Measurements from ENCODE around the gene PDZD2.
"Not testable (repeated sequence)": the region's sequence is repeated elsewhere in the genome, so short reads cannot be mapped to it uniquely, and the experiment has no call there.

Gene PDZD2

DNA sequence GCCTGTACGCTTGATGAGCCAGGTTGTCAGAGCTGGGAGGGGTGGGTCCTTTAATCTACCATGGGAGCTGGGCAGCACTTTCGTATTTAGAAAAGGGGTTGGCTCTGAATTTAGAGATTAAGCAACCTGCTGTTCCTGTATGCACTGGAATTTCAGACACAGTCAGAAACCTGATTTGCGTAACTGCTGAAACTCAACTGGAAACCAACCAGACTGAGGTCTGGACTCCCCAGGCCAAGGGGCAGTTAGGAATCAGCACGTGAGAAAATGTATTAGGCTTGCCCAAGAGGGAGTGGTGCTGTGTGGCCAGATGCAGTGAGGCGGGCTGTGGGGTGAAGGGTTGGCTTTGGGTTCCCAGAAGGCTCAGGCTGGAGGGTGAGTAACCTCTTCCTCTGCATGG lies 300.2 kb downstream of the PDZD2 start:
- DNase-seq = no peak

DNA sequence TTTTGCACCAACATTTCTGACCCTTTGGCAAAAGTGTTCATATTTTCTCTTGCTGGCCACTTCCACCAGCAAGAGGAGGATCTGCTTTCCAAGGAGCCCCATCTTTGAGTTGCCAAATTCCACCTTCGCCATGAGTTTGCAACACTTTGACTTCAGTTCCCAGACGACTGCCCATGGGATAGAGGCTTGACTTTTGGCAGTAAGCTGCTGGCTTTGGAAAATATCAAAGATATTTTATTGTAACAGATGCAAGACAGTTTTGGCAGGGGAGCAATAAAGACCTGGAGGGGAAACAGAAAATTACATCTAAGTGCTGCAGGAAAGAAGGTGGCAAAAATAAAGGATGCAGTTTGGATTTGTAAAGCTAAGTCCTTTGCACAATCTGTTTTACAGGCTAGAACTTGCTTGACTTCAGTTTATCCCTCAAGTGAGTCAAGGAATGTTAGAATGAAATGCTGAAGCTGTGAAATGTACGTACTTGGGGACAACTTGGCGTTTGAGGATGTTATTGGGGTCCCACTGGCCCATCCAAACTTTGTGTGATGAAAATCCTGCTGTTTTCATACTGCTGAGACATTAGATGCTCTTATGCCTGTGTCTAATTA lies 302.3 kb downstream of the PDZD2 start:
- DNase-seq = no peak

DNA sequence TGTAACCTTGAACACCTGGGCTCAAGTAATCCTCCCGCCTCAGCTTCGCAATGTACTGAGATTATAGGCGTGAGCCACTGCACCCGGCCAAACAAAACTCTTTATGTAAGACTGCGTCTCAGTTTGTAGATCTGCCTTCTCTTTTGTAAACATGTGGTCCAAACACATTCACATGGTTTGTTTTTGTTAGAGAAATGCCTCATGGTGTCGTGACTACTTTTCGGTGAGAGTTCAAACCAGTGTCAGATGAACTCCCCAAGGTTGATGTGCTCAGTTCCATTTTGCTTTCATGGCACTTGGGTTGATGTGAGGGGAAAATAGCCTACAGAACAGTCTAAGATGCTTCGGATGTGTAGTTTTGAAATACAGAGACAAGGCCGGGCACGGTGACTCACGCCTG lies 303.6 kb downstream of the PDZD2 start:
- no peak for DNase-seq

DNA sequence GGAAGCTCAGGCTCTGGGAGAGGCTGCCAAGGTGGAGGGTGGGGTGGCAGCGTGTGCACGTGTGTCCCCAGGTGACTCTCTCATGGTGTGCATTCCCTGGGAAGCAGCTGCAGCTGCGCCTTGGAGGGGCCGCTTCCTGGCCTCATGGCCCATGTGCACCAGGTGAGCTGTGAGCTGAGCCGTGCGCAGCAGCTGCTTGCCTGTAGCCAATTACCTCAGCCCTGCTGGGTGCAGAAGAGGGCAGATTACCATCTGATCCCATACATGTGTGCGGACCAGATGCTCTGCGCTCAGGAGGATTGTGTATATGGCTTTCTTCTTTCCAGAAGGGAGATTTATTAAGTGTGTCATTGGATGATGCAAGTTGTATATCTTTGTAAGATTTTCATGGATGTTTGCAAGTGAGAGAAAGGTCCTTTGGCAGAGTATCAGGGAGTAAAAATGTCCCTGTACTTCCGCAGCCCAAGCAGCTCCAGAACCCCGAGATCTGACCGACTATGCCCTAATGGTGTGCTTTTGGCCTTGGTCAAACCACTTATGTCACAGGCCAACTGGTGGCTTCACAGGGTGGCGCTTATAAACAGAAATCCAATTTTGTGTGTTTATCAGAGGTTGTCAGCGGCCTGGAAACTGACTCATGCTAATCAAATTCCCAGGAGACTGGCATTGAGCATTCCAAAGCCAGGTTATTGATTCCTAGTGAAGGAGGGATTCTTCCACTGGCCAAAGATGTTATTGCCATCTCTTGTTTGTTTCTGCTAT lies 305.9 kb downstream of the PDZD2 start:
- peak; percentile 92 for DNase-seq

DNA sequence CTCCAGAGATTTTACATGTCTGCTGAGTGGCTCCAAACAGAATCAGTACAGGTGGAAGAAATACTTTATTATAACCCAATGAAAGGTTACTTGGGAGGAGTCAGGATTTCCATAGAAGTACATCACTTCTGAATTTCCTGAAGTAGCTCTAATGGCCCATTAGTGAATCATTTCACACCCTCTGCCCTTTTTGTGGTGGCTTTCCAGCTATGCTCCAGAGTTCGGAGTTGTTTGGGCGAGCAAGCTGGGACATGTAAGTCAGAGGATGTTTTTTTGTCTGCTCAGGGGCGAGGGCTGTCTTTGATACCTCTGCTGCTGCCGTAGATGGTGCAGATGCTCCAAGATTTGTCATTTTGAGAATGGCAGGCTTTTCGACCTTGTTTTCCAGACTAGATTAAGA lies 309.1 kb downstream of the PDZD2 start:
- peak; percentile 60 for DNase-seq

DNA sequence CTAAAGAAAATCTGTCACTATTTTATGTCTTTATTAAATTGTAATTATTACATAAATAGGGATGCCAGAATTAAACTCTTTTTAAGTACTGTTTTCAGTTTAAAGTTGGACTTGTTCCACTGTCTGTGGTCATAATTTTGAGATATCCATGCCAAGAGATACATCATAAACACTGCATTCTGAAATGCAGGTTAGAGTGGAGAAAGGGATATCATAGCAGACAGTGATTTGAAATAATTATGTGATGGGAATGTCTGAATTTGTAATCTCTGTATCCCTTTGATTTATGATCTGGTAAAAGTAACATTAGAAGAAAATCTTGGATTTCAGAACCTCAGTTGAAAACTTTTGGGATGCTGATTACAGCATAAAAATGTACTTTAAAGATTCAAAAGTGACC lies 313.1 kb downstream of the PDZD2 start:
- DNase-seq = no peak

DNA sequence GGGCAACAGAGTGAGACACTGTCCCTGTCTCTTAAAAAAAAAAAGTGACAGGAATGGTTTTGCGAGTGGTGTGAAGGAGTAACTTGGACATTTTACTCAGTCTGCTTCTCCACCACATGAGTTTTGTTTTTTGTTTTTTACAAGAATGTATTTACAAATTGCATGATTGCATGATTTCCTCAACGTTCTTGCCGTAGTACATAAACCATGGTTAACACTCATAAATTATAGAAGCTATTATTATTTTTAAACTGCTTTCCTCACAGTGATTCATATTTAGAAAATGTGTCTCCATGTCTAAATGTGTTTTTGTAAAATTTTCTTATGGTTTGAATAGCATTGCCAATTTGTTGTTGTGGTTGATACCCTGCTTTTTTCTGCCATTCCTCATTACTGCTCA lies 315.2 kb downstream of the PDZD2 start:
- no peak for DNase-seq

DNA sequence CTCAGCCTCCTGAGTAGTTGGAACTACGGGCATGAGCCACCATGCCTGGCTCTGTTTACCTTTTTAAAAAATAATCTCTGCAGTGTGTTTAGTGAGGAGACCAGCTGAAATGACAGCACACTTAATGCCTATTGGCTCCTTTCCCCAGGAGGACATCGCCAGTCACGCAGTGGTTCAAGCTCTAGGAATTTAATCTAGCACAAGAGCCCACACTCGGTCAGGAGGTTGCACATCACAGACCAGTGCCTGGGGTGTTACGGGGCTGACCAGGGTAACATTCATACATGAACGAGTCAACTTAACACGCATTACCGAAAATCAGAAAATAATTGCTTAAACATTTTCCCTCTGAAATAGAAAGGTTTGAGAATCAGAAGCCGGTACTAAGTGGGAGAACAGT lies 318.2 kb downstream of the PDZD2 start:
- no peak for DNase-seq

DNA sequence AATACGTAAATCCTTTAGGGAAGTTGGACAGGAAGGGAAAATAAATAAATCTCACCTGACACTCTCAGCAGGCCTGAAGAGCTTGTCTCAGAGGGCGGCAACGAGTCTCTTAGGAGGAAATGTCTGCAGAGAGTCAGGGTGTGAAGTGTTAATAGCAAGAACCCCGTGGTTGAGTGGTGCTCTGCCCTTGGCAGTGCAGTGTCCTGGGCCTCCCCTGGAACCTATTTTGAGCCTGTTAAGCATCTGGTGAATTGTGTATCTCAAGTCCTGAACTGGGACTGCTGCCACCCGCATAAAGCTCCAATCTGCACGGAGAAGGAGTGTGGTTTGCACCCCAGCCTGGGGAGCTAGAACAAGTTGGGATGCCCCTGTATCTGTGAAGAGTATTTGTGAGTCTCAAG lies 323.4 kb downstream of the PDZD2 start:
- DNase-seq = no peak

DNA sequence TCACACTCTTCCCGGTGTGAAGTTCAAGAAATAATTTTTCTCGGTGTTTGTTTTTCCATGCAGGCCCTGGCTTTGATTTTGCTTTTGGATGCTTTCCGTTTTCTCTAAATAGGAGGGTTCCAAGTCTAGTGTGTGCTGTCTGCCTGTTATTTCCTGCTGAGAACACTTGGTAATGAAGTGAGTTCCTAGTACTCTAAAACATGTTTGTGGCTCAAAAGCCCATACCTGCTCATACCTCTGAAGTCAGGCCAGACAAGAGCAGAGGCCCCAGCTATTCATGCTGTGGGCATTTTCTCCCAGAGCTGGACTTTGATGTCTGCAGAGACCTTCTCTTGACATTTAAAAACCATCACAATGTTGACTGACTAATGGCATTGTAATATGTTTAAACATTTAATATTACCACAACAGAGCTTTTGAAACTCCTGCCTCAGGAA lies 324.0 kb downstream of the PDZD2 start:
- no peak for DNase-seq

DNA sequence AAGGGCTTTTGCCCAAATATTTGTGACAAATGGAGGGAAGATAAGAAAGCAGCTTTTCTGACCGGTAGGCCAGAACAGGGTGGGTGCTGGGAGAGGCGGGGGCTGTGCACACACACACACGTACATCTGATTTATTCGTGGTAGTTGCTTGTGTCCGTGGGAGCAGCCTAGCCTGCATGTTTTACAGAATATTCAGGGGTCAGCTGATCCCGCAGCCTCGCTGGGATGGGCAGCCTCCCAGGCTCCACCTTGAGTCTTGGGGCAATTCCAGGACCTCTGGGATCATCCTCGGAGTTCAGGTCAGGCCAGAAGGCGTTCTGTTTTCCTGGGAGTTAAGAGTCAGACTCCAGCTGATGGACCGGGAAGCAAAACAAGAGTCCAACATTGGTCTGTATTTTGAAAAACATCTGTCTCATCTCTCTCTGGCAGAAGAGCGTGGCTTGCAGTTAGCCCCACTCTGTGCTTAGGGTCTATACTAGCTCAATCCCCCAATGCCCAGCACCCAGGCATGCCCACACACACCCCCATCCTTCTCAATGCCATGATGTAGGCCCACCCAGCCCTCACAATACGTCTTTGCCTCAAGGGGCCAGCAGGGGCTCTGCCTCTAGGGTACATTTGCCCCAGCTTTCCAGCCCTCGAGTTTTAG lies 324.6 kb downstream of the PDZD2 start:
- DNase-seq = no peak

DNA sequence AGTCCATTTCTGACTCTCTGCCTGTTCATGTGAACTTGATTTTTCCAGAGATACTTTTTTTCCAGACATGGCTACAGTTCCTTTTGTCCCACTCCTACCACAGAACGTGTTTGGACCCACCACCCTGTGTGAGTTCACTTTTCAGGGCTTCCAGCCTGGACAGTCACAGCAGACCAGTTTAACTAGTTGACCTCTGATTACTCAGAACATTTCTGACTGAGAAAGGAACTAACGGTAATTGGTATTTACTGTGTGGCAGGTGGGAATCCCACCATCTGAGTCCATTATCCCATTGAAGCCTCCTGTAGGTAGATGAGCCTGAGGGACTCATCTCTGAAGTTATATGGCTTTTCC lies 325.1 kb downstream of the PDZD2 start:
- no peak for DNase-seq

DNA sequence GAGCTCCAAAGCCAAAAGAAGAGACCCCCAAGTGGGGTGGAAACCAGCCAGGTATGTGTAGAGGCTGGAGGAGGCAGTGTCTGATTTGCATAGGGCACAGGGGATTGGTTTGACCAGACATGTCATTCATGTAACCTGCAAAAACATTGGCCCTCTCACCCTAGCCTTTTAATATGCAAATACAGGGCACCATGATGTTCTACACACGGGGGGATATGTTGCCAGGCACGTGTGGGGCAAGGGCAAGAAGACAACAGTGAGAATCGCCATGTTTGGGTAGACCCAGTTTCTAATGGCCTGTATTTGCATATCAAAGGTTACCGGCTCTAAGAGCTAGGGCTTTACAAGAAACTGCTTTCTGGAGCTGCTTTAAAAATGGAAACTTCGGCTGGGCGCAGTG lies 326.3 kb downstream of the PDZD2 start:
- DNase-seq = no peak

DNA sequence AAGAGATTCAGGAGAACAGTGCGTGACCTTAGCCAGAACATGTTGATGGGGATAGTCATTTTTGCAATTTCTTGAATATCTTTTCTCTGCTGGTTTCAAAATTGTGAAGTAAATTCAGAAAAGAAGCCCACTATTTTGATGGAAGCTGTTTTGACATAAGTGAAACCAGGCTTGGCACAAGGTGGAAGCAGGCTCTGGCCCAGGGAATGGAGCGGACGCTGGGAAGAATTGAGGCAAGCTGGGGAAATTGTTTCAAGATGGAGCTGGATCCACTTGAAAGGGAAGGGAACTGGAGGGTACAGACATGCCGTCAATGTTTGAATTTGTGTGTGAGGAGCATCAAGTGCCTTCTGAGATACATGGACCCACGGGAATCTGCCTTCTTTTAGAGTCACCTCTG lies 328.0 kb downstream of the PDZD2 start:
- no peak for DNase-seq

DNA sequence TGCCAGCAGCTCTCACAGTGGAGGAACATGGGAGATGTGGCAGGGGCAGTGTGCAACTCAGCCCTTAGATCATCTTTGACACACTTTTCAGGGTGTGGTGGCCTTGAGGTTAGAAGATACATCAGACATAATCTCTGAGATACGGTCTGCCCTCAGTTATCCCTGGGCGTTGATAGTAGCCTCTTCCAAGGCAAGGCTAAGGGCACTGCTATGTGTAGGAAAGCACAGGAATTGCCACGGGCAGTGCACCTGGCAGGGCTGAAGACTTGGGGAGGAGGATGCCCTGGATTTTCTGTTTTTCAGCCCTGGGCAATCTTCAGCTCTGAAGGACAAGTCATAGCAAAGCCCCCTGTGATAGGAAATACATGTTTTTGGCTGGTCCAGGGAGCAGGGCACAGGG lies 328.5 kb downstream of the PDZD2 start:
- DNase-seq = no peak

DNA sequence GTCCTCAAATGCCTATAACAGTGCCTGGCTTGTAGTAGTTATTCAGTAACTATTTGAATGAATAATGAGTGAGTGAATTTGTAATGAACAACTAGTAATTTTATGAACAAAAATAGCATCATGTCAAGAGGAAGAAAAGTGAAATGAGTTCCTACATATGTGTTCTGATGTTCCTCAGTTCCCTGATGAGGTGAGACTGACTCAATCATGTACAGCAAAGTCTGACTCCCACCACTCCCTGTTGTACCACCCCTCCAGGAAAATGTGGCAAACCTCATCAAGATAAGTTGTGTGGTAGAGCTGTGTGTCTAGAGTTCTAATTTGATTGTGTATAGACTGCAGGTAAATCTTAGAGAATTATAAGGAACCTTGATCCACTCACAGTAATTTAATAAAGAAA lies 333.6 kb downstream of the PDZD2 start:
- no peak for DNase-seq

DNA sequence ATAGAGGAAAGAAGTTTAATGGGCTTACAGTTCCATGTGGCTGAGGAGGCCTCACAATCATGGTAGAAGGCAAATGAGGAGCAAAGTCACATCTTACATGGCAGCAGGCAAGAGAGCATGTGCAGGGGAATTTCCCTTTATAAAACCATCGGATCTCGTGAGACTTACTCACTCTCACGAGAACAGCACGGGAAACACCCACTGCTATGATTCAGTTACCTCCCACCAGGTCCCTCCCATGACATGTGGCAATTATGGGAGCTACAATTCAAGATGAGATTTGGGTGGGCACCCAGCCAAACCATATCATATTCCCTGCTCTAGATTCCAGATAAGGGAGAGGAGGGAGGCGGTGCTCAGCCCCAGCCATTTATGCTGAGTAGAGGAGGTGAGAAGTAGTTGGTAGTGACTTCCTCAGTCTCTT lies 336.3 kb downstream of the PDZD2 start:
- not testable (repeated sequence) for DNase-seq

DNA sequence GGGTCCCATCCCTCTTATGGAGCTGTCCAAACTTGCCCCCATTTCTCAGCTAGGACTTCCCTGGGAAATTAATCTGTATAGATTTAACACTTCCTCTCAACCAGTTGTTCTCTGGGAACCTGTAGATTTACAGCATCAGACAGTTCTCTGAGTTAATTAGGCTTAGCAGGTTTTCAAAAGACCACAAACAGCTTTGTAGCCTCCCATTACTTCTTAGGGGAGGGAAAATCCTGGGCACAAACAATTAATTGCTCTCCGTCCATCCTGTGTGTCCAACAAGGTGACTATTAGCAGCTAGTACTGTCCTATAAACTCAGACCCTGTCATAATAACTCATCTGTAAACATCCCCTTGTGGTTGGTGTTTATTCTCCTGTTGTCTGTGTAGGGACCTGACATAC lies 337.2 kb downstream of the PDZD2 start:
- no peak for DNase-seq

DNA sequence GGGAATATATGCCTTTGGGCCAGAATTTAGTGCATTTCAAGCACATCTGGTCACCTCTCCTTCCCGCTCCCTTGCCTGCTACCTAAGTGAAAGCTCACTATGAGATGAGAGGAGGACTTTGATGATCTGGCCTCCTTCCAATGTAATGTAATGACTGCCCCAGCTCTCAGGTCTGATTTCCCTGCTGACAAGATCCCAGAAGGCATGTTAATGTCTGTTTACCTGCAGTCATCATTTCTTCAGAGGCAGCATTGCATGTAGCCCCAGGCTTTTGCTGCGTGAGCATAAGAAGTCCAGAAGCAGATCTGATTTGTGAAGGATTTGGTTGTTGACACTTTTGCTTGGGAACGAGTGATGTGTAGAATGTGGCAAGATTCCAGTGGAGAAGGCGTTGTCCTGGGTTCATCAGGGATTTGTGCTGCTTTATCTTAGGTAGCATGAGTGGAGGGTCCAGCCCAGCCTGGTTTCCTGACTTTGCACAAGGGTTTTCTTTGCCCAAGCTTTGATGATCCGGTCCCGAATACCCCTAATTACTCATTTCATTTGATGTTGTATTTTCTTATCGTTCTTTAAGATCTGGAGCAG lies 342.5 kb downstream of the PDZD2 start:
- no peak for DNase-seq

DNA sequence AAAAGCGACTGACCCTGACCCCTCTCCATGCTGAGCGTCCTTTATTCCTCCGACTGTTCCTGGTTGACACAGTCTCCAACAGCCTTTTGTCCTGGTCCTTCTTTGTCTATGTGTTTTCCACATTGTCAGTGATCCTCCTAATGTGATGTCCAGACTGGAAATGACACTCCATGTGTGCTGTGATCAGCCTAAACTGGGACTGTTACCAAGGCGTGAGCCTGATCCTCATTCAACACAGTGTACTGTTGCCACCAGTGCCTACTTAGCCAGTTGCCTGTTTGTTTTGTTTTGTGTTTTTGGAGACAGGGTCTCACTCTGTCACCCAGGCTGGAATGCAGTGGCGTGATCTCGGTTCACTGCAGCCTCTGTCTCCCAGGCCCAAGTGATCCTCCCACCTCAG lies 343.1 kb downstream of the PDZD2 start:
- DNase-seq = no peak

DNA sequence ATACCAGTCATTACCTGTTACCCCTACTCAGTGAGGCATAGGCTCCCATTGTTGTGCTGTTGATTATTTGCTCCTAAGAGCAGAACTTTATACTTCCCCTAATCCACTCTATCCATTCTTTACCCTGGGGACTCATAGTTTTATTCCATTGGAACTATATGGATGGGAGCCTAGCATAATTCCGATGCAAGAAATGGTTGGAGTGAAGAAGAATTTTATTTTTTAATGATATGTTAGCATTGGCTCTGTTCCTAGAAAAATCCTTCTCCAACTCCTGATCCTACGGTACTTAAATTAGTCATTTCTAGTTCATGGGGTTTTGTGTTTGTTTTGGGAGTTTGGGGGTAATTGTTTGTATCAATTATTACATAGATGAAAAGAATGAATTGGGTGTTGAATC lies 343.7 kb downstream of the PDZD2 start:
- DNase-seq = no peak

DNA sequence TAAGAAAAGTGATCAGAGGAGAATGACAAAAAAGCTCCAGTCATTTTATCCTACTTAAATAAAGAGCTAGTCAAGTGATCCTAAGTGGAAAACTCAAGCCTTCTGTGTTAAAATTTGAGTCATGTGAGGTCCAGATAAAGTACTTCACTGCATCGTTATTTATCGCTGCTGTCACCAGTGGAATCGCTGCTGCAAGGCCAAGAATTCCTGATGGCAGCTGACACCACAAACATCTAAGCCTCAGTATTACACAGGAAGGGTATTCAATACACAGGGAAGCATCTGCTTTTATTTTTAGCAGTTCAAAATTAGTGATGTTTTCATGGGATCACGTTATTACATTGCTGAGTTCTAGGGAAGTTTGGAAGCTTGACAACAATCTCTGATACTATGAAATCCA lies 344.9 kb downstream of the PDZD2 start:
- no peak for DNase-seq

DNA sequence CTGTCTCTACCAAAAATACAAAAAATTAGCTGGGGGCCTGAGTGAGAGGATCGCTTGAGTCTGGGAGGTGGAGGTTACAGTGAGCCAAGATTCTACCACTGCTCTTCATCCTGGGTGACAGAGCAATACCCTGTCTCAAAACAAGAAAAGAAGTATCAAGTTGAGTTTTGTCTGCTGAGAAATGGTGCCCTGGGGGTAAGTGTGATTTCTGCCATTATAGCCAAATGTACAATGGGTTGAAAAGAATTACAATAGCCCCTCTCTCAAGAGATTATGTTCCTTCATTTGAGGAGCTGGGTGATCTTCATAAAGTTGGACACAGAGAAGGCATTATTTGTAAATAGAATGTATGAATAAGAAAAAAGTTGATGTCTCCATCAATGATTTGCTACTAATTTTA lies 345.8 kb downstream of the PDZD2 start:
- no peak for DNase-seq

DNA sequence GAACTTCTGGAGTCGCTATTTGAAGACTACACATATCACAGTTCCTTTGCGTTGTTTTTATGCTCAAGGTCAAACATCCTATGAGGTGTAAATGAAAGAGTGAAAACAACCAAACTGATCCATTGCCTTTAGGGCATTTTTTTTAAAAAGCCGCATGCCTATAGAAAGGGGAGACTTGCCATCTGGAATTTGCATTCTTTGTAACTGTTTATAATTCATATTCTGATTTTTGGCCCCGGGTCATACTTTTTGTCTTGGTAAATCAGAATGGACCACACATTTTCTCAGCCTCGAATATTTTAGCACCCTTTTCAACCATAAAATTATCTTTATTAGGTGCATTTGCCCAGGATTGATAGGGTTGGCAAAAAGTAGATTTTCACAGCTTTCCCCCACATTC lies 347.2 kb downstream of the PDZD2 start:
- no peak for DNase-seq
